A549 (cell line): ENCODE data around the gene EXOC6. TPM values are rescaled to one million over a fixed set of nuclear protein-coding genes. Genes with fewer than 3 reads are reported as not detected.

Source experiments
- ATAC-seq, 2 experiments: fragments of 200-7000 bp in 1 of 2; fragments of >200 bp in 1 of 2; cut with Nextera tagmentation in 1 of 2; cut with Tn5 transposase in 1 of 2; 3 replicates each; pipeline versions ENCODE4 v1.8.0 to v1.9.1; 2018 to 2020; ENCODE audit warnings: mild to moderate bottlenecking in 1 of 2, moderate library complexity in 1 of 2
- CTCF ChIA-PET: fragments of 300-600 bp; sonication (Branson Sonifier 250); formaldehyde crosslinking; extraction: SDS; loops from one replicate; lab custom pipeline; 2021; ENCODE audit warnings: antibody characterized with exemption, inconsistent platforms; lab: Yijun Ruan, JAX
- POLR2A ChIA-PET: fragments of 350-600 bp; formaldehyde crosslinking; extraction: SDS; loops from one replicate; lab custom pipeline; 2021; ENCODE audit warnings: antibody characterized with exemption, inconsistent platforms; lab: Yijun Ruan, JAX
- DNase-seq, 2 experiments: peaks; one replicate each; pipeline versions ENCODE4 v3.0.0 to v3.0.0-alpha.2; 2011 to 2016; ENCODE audit warnings: low read depth in 1 of 2, low spot score in 1 of 2
- FAIRE-seq: peaks from 2 replicates; lab custom pipeline; 2011; peaks lifted over from hg19 to GRCh38; lab: Jason Lieb, UNC
- H3K27ac ChIP-seq, 2 experiments: fragments of >200 bp; sonication (Bioruptor Twin); formaldehyde crosslinking; 3 replicates each; pipeline ENCODE4 v1.5.1; 2016 to 2017
- H3K4me1 ChIP-seq: fragments of >200 bp; sonication (Bioruptor Twin); formaldehyde crosslinking; 3 replicates; pipeline ENCODE4 v1.6.1; 2016
- H3K4me2 ChIP-seq: fragments of >200 bp; sonication (Bioruptor Twin); formaldehyde crosslinking; 3 replicates; pipeline ENCODE4 v1.6.1; 2016
- H3K4me3 ChIP-seq: fragments of >200 bp; sonication (Bioruptor Twin); formaldehyde crosslinking; 3 replicates; pipeline ENCODE4 v1.5.1; 2016
- H3K9me3 ChIP-seq: fragments of >200 bp; sonication (Bioruptor Twin); formaldehyde crosslinking; 3 replicates; pipeline ENCODE4 v1.6.1; 2016
- E2F6 ChIP-seq: IDR thresholded peaks from 2 replicates; pipeline ENCODE4 v1.6.1; 2012; ENCODE audit warnings: low read depth, borderline replicate concordance
- FOSB ChIP-seq: fragments of 250-450 bp; sonication (Bioruptor Pico); IDR thresholded peaks from 2 replicates; pipeline ENCODE4 v1.5.0; 2020; ENCODE audit warnings: mild to moderate bottlenecking, moderate library complexity
- FOSL2 ChIP-seq, 2 experiments: fragments of 450-650 bp in 1 of 2; fragments of >200 bp in 1 of 2; sonication (Bioruptor Twin) in 1 of 2; formaldehyde crosslinking; IDR thresholded peaks; 2 replicates each; pipeline versions ENCODE4 v1.5.0 to v1.6.1; 2016 to 2020; ENCODE audit warnings: mild to moderate bottlenecking in 1 of 2, moderate library complexity in 1 of 2
- FOXS1 ChIP-seq: fragments of 250-450 bp; sonication (Bioruptor Pico); IDR thresholded peaks from 2 replicates; pipeline ENCODE4 v1.5.0; 2020; ENCODE audit warnings: mild to moderate bottlenecking, moderate library complexity
- GATA3 ChIP-seq: IDR thresholded peaks from 2 replicates; pipeline ENCODE4 v1.6.1; 2012; ENCODE audit warnings: borderline replicate concordance
- HES2 ChIP-seq: fragments of >200 bp; sonication (Bioruptor Twin); formaldehyde crosslinking; IDR thresholded peaks from 2 replicates; pipeline ENCODE4 v1.6.1; 2016
- HEYL ChIP-seq: fragments of 250-450 bp; sonication (Bioruptor Pico); IDR thresholded peaks from 2 replicates; pipeline ENCODE4 v1.8.0; 2021; ENCODE audit warnings: mild to moderate bottlenecking, moderate library complexity
- HOXB13 ChIP-seq: fragments of 250-450 bp; sonication (Bioruptor Pico); IDR thresholded peaks from 2 replicates; pipeline ENCODE4 v1.5.0; 2020; ENCODE audit warnings: low read depth, mild to moderate bottlenecking, moderate library complexity
- MAFK ChIP-seq: fragments of 450-650 bp; IDR thresholded peaks from 2 replicates; pipeline ENCODE4 v1.6.1; 2014; ENCODE audit not compliant: partially characterized antibody
- NR3C1 ChIP-seq: fragments of >200 bp; sonication (Bioruptor Twin); formaldehyde crosslinking; IDR thresholded peaks from 3 replicates; pipeline ENCODE4 v1.6.1; 2017
- RAD21 ChIP-seq, 2 experiments: fragments of >200 bp in 1 of 2; sonication (Bioruptor Twin) in 1 of 2; formaldehyde crosslinking in 1 of 2; IDR thresholded peaks in 1 of 2; conservative IDR thresholded peaks in 1 of 2; 2 replicates in 1 of 2; 3 replicates in 1 of 2; pipeline ENCODE4 v1.6.1; 2012 to 2018; ENCODE audit warnings: inconsistent platforms in 1 of 2
- RCOR1 ChIP-seq: fragments of 150-350 bp; IDR thresholded peaks from 2 replicates; pipeline ENCODE4 v1.6.1; 2014; ENCODE audit warnings: antibody characterized with exemption, low read length, low read depth
- SREBF2 ChIP-seq: fragments of 450-650 bp; IDR thresholded peaks from 2 replicates; pipeline ENCODE4 v1.6.1; 2014; ENCODE audit warnings: mild to moderate bottlenecking, moderate library complexity
- WGBS: methylation state at CpG from one replicate; pipeline ENCODE4 v1.1.6; 2017; ENCODE audit errors: missing lambda C conversion rate; 5-methylcytosine and 5-hydroxymethylcytosine counted together
- polyA plus RNA-seq, 4 experiments: library from polyadenylated mRNA; depleted of rRNA in 3 of 4; stranded (reverse); fragments of >200 nt; fragmentation: RNase III in 1 of 4; extraction: RNeasy Plus Mini Kit Qiagen cat#74134 plus additional on column Dnase treatment in 1 of 4; gene quantifications; 2 replicates in 3 of 4; 3 replicates in 1 of 4; pipeline ENCODE4 v1.2.3, GENCODE V29; 2011 to 2017
- TF ChIP-seq, protein P1 (sequence below): fragments of 200-600 bp; sonication (generic); IDR thresholded peaks from 2 replicates; pipeline ENCODE4 v1.6.1; 2016; ENCODE audit warnings: antibody characterized with exemption, mild to moderate bottlenecking, moderate library complexity
- TF ChIP-seq, protein P2 (sequence below): fragments of >200 bp; sonication (Bioruptor Twin); formaldehyde crosslinking; IDR thresholded peaks from 3 replicates; pipeline ENCODE4 v1.6.1; 2016

Gene EXOC6
- polyA plus RNA-seq, 2 of the 4 experiments (the other 2 are of a cell fraction): 16.8 to 48.5 TPM

GRCh38 chr10:92799568-92799967 is 48.8 kb upstream of the EXOC6 start:
- Histone ChIP-seq H3K4me1 (peaks cover 6% of the 10 kb centered on the region; the same call in 2 of the 3 replicates), H3K4me3 (no peak overlapping the region), H3K9me3 (no peaks in the 10 kb centered on the region), H3K27ac (no peak overlapping the region), H3K4me2 (no peak overlapping the region)
- CTCF ChIA-PET: no interaction called here
- peak; percentile 23 for FAIRE-seq
- DNase-seq: no peak
- 16% methylated on average over 2 of the region's 2 CpGs for WGBS
- no peak for ATAC-seq
- no peak for TF ChIP-seq HOXB13 (CRISPR knock-in tag)
- TF ChIP-seq, protein P1, sequence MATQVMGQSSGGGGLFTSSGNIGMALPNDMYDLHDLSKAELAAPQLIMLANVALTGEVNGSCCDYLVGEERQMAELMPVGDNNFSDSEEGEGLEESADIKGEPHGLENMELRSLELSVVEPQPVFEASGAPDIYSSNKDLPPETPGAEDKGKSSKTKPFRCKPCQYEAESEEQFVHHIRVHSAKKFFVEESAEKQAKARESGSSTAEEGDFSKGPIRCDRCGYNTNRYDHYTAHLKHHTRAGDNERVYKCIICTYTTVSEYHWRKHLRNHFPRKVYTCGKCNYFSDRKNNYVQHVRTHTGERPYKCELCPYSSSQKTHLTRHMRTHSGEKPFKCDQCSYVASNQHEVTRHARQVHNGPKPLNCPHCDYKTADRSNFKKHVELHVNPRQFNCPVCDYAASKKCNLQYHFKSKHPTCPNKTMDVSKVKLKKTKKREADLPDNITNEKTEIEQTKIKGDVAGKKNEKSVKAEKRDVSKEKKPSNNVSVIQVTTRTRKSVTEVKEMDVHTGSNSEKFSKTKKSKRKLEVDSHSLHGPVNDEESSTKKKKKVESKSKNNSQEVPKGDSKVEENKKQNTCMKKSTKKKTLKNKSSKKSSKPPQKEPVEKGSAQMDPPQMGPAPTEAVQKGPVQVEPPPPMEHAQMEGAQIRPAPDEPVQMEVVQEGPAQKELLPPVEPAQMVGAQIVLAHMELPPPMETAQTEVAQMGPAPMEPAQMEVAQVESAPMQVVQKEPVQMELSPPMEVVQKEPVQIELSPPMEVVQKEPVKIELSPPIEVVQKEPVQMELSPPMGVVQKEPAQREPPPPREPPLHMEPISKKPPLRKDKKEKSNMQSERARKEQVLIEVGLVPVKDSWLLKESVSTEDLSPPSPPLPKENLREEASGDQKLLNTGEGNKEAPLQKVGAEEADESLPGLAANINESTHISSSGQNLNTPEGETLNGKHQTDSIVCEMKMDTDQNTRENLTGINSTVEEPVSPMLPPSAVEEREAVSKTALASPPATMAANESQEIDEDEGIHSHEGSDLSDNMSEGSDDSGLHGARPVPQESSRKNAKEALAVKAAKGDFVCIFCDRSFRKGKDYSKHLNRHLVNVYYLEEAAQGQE: no peak
- TF ChIP-seq HEYL (CRISPR knock-in tag): no peak
- TF ChIP-seq SREBF2: no peak
- TF ChIP-seq RCOR1: no peak
- no peak for TF ChIP-seq FOSB
- no peak for TF ChIP-seq MAFK
- TF ChIP-seq E2F6: no peak
- TF ChIP-seq FOSL2 (IDR thresholded peaks at IDR 0.05): no peak
- TF ChIP-seq FOSL2 (CRISPR knock-in tag; IDR thresholded peaks at IDR 0.05): no peak
- no peak for TF ChIP-seq HES2
- no peak for TF ChIP-seq GATA3
- TF ChIP-seq, all 56 proteins: peak for 0
- POLR2A ChIA-PET: no interaction called here

DNA sequence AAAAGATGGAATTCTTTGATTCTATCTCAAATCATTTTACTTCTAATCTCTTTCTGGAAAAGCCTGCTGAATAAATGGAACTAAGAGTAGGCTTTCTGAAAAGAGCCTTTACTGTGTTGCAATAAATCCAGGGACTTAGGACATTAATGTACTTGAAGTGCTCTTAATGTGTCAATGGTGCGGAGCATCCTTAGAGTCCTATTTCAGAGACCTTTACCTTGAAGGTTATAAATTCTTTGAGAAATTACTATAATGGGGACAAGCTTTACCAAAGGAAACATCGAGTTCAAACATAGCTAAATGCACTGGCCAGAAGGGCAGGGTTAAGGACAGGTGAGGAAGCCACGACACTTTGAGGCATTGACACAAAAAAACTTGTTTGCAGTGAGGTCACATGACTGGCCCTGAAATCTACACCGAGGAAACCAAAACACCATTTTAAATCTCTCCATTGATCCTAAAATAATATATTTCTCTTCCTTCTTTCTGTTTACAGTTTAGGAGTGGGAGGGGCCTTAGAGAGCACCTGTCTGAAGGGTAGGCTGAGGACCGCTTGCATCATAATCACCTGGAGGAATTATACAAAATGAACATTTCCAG is 48.1 kb upstream of the EXOC6 start:
- H3K9me3 ChIP-seq: no peaks in the 10 kb centered on the region
- H3K4me3 ChIP-seq: no peak overlapping the region
- ChIA-PET POLR2A (no interaction called here), CTCF (no interaction called here)
- WGBS: 57% methylated on average over 5 of the region's 5 CpGs
- no peak overlapping the region for H3K4me2 ChIP-seq
- FAIRE-seq: no peak
- DNase-seq: no peak
- H3K4me1 ChIP-seq: peaks cover 6% of the 10 kb centered on the region; the same call in 2 of the 3 replicates
- no peak for ATAC-seq
- H3K27ac ChIP-seq: no peak overlapping the region
- TF ChIP-seq FOXS1 (CRISPR knock-in tag) (no peak), RAD21 (conservative IDR thresholded peaks at IDR 0.05 in 1 of 2, IDR thresholded peaks at IDR 0.05 in 1 of 2) (no peak), NR3C1 (no peak)
- TF ChIP-seq, protein P2, sequence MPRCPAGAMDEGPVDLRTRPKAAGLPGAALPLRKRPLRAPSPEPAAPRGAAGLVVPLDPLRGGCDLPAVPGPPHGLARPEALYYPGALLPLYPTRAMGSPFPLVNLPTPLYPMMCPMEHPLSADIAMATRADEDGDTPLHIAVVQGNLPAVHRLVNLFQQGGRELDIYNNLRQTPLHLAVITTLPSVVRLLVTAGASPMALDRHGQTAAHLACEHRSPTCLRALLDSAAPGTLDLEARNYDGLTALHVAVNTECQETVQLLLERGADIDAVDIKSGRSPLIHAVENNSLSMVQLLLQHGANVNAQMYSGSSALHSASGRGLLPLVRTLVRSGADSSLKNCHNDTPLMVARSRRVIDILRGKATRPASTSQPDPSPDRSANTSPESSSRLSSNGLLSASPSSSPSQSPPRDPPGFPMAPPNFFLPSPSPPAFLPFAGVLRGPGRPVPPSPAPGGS: no peak
- TF ChIP-seq, protein P1: no peak
